ENCODE data around the gene CDC14B.
"Not testable (repeated sequence)": the region's sequence is repeated elsewhere in the genome, so short reads cannot be mapped to it uniquely, and the experiment has no call there.

The CDC14B gene

DNA sequence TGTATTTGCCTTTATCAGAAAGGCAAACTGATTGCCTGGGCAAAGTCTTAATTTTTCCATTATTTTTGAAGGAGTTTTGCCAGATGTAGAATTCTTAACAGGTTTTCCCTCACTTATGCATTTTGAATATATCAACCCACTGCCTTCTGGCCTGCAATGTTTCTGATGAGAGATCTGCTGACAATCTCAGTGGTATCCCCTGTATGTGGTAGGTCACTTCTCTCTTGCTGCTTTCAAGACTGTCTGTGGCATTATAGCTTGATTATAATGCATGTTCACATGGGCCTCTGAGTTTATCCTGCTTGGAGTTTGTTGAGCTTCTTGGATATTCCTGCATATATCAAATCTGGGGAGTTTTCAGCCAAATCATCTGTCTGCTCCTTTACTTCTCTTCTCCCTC lies 87.5 kb downstream of the CDC14B start:
- DNase-seq = no peak

DNA sequence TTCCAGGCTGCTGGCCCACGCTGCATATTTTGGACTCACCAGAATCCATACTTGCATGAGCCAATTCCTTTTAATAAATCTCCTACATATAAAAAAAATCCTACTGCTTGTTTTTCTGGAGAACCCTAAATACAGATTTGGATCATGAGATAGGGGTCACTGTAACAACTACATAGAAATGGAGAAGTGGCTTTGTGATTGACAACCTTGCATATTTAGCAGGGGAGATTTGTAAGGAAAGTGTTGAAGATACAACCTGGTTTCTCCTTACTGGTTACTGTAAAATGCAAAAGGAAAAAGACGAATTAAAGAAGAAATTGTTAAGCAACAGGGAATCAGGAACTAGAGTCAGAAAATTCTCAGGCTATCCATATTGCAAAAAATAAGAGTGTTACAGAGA lies 94.9 kb downstream of the CDC14B start:
- DNase-seq = no peak

DNA sequence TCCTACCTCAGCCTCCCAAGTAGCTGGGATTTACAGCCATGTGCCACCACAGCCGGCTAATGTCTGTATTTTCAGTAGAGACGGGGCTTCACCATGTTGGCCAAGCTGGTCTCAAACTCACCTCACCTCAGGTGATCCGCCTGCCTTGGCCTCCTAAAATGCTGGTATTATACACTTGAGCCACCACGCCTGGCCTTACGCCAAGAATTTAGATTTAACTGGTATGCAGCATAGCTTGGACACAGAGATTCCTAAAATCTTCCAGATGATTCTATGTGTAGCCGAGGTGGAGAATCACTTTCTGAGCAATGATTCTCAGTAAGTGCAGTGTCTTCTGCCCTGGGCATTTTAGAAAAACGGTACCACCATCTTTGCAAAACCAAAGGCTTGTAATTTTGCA lies 95.6 kb downstream of the CDC14B start:
- no peak for DNase-seq

GRCh38 chr9:96523374-96523773 lies 96.3 kb downstream of the CDC14B start:
- no peak for DNase-seq

DNA sequence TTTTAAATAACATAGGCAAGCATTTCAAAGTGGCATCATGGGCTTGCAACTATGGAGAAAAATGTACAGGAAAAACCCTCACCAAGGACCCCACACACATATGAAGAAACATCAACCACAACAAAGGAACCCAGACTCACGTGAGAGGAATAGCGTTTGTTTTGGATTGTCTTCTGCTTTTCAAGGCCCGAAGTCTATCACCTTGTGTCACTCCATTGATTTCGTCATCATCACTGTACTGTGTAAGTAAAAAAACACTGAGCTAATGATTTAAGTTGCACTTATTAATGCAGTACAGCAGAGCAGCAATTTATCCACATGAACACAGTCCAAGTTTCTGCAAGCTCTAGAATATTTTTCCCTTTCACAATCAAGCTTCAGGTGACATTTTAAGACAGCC lies 97.3 kb downstream of the CDC14B start:
- DNase-seq = no peak

DNA sequence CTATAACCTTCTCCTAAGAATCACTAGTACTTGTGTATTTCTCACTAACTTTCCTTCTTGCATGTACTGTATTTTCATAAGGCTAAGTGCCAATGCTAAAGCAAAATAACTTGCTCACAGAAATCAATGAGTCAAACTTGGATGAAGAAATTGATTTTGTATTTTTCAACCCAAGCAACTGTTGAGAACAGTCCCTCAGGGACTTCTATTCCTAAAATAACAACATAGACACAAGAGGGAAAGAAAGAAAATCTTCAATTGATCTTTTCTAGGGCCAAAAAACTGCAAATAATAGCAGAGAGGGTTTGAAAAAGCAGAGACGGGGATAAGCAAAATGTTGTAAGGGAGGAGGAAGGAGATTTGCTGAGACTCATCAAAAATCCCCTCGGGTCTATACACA lies 99.9 kb downstream of the CDC14B start:
- no peak for DNase-seq

DNA sequence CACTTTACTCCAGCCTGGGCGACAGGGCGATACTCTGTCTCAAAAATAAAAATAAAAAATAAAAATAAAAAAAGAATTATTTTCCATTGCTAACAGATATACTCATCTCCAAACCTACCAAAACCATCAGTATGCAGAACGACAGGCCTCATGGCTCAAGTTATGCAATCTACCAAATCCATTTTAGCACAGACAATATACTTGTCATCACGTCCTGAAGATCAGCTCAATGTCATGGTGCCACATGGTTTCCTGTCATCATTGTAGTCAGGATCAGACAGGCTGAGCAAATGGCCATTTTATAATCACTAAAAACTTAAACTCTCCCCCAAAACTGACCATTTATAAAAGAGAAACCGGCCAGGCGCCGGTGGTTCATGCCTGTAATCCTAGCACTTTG lies 100.5 kb downstream of the CDC14B start:
- DNase-seq = no peak

- no peak for DNase-seq
These were observed 103.8 kb downstream of the CDC14B start for GRCh38 chr9:96515621-96516470.

GRCh38 chr9:96514800-96515158 lies 104.9 kb downstream of the CDC14B start:
- no peak for DNase-seq

GRCh38 chr9:96514108-96514799 lies 105.4 kb downstream of the CDC14B start:
- no peak for DNase-seq

- DNase-seq = no peak
These were observed 106.0 kb downstream of the CDC14B start for GRCh38 chr9:96513622-96514021.

DNA sequence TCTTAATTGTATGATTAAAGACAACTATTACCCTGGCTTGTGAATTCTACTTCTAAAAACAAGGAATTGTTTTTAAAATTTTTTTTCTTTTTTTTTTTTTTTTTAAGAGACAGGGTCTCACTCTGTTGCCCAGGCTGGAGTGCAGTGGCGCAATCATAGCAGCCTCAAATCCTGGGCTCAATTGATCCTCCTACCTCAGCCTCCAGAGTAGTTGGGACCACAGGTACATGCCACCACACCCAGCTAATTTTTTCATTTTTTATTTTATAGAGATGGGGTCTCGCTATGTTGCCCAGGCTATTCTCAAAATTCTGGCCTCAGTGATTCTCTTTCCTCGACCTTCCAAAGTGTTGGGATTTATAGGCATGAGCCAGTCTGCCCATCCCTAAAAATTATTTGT lies 107.4 kb downstream of the CDC14B start:
- DNase-seq = no peak

- DNase-seq = no peak
These were observed 109.4 kb downstream of the CDC14B start for GRCh38 chr9:96510258-96510657.

- DNase-seq = no peak
These were observed 109.8 kb downstream of the CDC14B start for GRCh38 chr9:96509848-96510247.

DNA sequence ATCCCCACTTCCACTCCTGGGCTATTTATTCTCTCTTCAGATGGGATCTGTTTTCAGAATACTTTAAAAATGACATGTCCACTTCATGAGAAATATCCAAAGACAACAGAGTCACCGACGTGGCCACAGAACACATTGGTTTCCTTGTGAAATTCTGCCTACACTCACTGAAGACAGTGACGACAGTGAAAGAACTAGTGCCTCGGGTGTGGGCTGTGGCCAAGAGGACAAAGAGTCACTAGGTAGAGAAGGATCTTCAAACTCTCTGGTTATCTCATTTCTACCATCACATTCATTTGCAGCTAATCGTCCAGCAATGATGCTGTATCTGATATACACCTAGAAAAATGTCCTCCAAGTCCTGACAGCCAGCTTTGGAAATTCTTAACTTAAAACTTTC lies 110.6 kb downstream of the CDC14B start:
- DNase-seq = no peak

- DNase-seq = no peak
These were observed 111.3 kb downstream of the CDC14B start for GRCh38 chr9:96508227-96508940.

DNA sequence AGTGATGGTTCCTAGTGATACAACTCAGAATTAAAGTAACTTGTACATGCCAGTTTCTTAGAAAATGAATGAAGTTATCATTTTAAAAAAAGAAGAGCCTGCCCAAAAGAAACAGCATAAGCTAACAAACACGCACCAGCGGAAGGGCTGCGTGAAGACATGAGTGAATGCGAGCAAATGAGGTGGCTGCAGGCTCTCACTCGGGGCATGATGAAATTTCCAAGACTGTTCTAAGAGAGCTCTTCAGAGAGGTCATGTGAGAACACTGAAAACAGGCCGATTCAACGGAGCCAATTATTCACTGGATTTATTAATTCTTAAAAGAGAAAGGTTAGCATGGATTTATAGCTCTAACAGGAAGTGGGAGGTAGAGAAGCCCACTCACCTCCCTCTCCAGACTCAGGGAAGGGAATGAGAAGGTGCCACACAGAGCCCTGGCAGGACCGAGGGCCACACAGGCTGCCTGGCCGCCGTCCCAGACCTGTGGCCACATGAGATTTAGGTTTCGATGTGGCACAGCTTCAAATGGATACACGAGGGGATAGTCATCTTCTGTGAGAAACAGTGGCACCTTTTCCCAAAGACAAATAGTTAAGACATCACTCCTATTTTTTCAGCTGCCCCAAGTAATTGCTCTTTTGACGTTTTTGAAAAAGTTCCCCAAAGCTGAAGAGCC lies 114.2 kb downstream of the CDC14B start:
- no peak for DNase-seq

DNA sequence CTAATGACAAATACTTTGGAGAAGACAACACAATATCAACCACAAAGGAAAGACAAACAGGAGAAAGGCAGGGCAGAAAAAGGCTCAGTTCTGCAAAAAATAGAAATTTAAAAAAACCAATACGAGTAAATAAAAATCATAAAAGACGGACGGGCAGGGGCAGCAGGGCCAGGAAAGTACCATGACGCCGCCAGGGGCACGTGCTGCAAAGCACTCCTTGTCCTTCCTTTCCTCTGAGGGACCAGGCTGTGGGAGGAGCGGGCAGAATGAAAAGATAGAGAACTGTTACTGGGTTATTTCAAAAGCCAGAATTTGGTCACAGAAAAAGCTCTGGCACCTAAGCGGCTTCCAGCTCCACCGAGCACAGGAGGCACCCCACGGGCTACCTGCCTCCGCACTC lies 115.7 kb downstream of the CDC14B start:
- no peak for DNase-seq

DNA sequence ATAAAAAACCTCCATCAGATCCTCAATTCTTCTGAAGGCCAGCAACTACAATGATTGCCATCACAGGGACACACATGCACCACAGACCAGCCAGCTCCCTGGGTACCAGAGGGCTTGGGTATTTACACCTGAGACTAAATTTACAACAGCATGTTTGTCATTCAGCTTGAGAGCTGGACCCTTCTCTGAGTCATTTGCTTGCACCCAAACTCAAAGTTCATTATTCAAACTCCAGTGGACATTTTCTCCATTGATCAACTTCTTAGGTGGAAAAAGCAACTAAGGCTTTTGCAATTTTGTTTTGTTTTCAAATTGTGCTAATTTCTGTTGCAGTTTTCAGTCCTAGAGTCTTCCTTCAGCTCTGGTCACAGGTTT lies 116.3 kb downstream of the CDC14B start:
- DNase-seq = not testable (repeated sequence)

GRCh38 chr9:96502539-96503373 lies 116.9 kb downstream of the CDC14B start:
- DNase-seq = no peak

DNA sequence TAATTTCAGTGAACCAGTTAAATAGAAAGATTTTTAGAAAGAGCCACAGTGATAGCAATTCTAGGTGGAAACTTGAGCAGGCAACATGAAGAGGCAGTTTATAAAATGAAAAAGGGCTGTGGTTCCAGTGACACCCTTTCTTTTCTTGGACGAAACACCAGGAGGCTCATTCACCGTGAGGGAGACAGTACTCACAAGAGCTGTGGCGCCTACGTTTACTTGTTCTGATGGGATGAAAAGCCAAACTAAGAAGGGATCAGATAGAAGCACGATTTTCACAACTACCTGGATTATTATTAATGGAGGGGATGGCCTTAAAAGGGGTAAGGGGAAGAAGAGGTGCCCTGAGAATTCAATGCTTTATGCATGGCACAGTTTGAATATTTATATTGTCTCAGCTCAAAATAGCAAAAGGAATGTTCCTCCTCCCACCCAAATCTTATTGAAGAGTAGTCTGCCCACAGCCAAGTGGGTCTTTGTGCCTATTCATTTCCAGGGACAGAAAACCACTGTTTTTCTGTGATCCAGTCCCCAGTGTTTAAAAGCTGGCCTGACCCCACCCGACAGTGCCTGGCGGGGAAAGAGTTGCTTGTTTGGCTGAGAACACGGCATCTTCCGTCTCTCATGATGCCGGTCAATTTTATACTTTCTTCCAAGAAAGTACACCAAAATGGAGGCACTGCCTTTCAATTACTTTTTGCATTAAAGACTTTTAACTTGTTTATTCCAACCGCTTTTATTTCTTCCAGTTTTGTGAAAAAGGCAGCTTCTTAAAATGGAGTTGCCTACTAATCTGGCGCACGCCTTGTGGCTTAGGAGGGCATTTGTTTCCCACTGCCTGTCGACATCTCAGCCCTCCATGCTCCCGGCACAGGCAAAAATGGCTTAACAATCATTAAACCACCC lies 117.8 kb downstream of the CDC14B start:
- no peak for DNase-seq

Data from activated T-cell treated with anti-CD3 and anti-CD28 coated beads, Interleukin-2, amount 50 U/mL, for 48 hours (primary cell).